Skin epidermis (tissue), 12 donors: ENCODE measurements around the gene RUNX2.

Experiments used
- H3K27ac ChIP-seq, 21 experiments: fragments of 200-600 bp; sonication (generic) in 11 of 21; one replicate each; pipeline ENCODE4 v1.5.0; 2020; ENCODE audit warnings: mild to moderate bottlenecking in 3 of 21, inconsistent platforms in 2 of 21, moderate library complexity in 2 of 21
- H3K4me3 ChIP-seq, 7 experiments: fragments of 200-600 bp; sonication (generic) in 2 of 7; one replicate each; pipeline ENCODE4 v1.5.0; 2020; ENCODE audit warnings: inconsistent platforms in 2 of 7, mild to moderate bottlenecking in 2 of 7, moderate library complexity in 1 of 7

The RUNX2 gene

GRCh38 chr6:45617441-45617840 is 289.3 kb downstream of the RUNX2 start:
- H3K4me3 ChIP-seq, result no peak overlapping the region
- peak overlapping the region in 5 of 21 experiments; percentile 3 to 45 (median 16) for H3K27ac ChIP-seq

GRCh38 chr6:45618259-45618658 is 290.1 kb downstream of the RUNX2 start:
- Histone ChIP-seq H3K27ac (peak overlapping the region in 5 of 21 experiments; percentile 3 to 52 (median 16)), H3K4me3 (no peak overlapping the region)

- peak overlapping the region in 4 of 21 experiments; percentile 35 to 67 (median 56) for H3K27ac ChIP-seq
Observed at GRCh38 chr6:45619211-45619760, 291.2 kb downstream of the RUNX2 start.

GRCh38 chr6:45619994-45620471 is 291.9 kb downstream of the RUNX2 start:
- no peak overlapping the region for H3K4me3 ChIP-seq
- H3K27ac ChIP-seq, result peak overlapping the region in 7 of 21 experiments; percentile 3 to 67 (median 34)

More at GRCh38 chr6:45619211-45619760, 291.2 kb downstream of the RUNX2 start:
- H3K4me3 ChIP-seq, result no peak overlapping the region

- H3K27ac ChIP-seq, result no peak overlapping the region
- H3K4me3 ChIP-seq, result no peak overlapping the region
Observed at GRCh38 chr6:45624228-45624627, 296.1 kb downstream of the RUNX2 start.

GRCh38 chr6:45625191-45625664 is 297.1 kb downstream of the RUNX2 start:
- peak overlapping the region in 5 of 21 experiments; percentile 15 to 66 (median 61) for H3K27ac ChIP-seq

GRCh38 chr6:45626087-45626891 is 298.2 kb downstream of the RUNX2 start:
- peak overlapping the region in 5 of 21 experiments; percentile 31 to 66 (median 61) for H3K27ac ChIP-seq
- no peak overlapping the region for H3K4me3 ChIP-seq

More at GRCh38 chr6:45625191-45625664, 297.1 kb downstream of the RUNX2 start:
- H3K4me3 ChIP-seq, result no peak overlapping the region

- H3K27ac ChIP-seq, result peak overlapping the region in 5 of 21 experiments; percentile 5 to 58 (median 10)
- H3K4me3 ChIP-seq, result no peak overlapping the region
Observed at GRCh38 chr6:45630314-45630713, 302.2 kb downstream of the RUNX2 start.

- no peak overlapping the region for H3K4me3 ChIP-seq
- H3K27ac ChIP-seq, result peak overlapping the region in 3 of 21 experiments; percentile 5 to 14 (median 7)
Observed at GRCh38 chr6:45630801-45631200, 302.7 kb downstream of the RUNX2 start.

- H3K27ac ChIP-seq, result no peak overlapping the region
- no peak overlapping the region for H3K4me3 ChIP-seq
Observed at GRCh38 chr6:45631396-45631795, 303.3 kb downstream of the RUNX2 start.

GRCh38 chr6:45633272-45633908 is 305.3 kb downstream of the RUNX2 start:
- H3K27ac ChIP-seq, result peak overlapping the region in 1 of 21 experiments; percentile 4
- no peak overlapping the region for H3K4me3 ChIP-seq

GRCh38 chr6:45634231-45634630 is 306.1 kb downstream of the RUNX2 start:
- H3K4me3 ChIP-seq, result no peak overlapping the region

GRCh38 chr6:45635284-45635867 is 307.2 kb downstream of the RUNX2 start:
- Histone ChIP-seq H3K4me3 (no peak overlapping the region), H3K27ac (no peak overlapping the region)

More at GRCh38 chr6:45634231-45634630, 306.1 kb downstream of the RUNX2 start:
- H3K27ac ChIP-seq, result no peak overlapping the region

- Histone ChIP-seq H3K27ac (no peak overlapping the region), H3K4me3 (no peak overlapping the region)
Observed at GRCh38 chr6:45637056-45637455, 308.9 kb downstream of the RUNX2 start.

GRCh38 chr6:45637611-45638257 is 309.6 kb downstream of the RUNX2 start:
- Histone ChIP-seq H3K4me3 (no peak overlapping the region), H3K27ac (no peak overlapping the region)

GRCh38 chr6:45640081-45640491 is 312.0 kb downstream of the RUNX2 start:
- Histone ChIP-seq H3K27ac (no peak overlapping the region), H3K4me3 (no peak overlapping the region)

GRCh38 chr6:45640811-45641210 is 312.7 kb downstream of the RUNX2 start:
- H3K4me3 ChIP-seq, result no peak overlapping the region
- H3K27ac ChIP-seq, result no peak overlapping the region

- Histone ChIP-seq H3K4me3 (no peak overlapping the region), H3K27ac (no peak overlapping the region)
Observed at GRCh38 chr6:45642331-45643125, 314.4 kb downstream of the RUNX2 start.

GRCh38 chr6:45643126-45643525 is 315.0 kb downstream of the RUNX2 start:
- no peak overlapping the region for H3K27ac ChIP-seq
- no peak overlapping the region for H3K4me3 ChIP-seq
